ENCODE results near the gene CXCR5. TPM values are rescaled to one million over a fixed set of nuclear protein-coding genes. Genes with fewer than 3 reads are reported as not detected.

CXCR5 gene
- total RNA-seq, 1 donor from 2014 or later, result 0.59 TPM

Other genes with a start within 250 kb of the CXCR5 start
- not detected in 2 replicates for gene TREH, start 204.2 kb upstream of the CXCR5 start, total RNA-seq
- 157 and 159 TPM in 2 replicates for gene DDX6, start 92.7 kb upstream of the CXCR5 start, total RNA-seq
- gene BCL9L, start 42.0 kb downstream of the CXCR5 start, total RNA-seq, result 65.4 and 69.0 TPM in 2 replicates
- gene UPK2, start 72.4 kb downstream of the CXCR5 start, total RNA-seq, result not detected in 2 replicates
- gene FOXR1, start 87.9 kb downstream of the CXCR5 start, total RNA-seq, result not detected in 2 replicates
- 62.5 and 66.6 TPM in 2 replicates for gene CENATAC, start 114.2 kb downstream of the CXCR5 start, total RNA-seq
- gene RPS25, start 134.5 kb downstream of the CXCR5 start, total RNA-seq, result 1,270 and 1,290 TPM in 2 replicates
- 82.3 and 94.9 TPM in 2 replicates for gene TRAPPC4, start 134.9 kb downstream of the CXCR5 start, total RNA-seq
- gene SLC37A4, start 147.0 kb downstream of the CXCR5 start, total RNA-seq, result 16.4 and 19.7 TPM in 2 replicates
- 260 and 261 TPM in 2 replicates for gene HYOU1, start 173.3 kb downstream of the CXCR5 start, total RNA-seq
- gene VPS11, start 183.9 kb downstream of the CXCR5 start, total RNA-seq, result 38.3 and 38.6 TPM in 2 replicates
- gene HMBS, start 201.0 kb downstream of the CXCR5 start, total RNA-seq, result 24.6 and 27.3 TPM in 2 replicates
- 67.6 and 68.0 TPM in 2 replicates for gene DPAGT1, start 218.0 kb downstream of the CXCR5 start, total RNA-seq
- 36.6 and 42.2 TPM in 2 replicates for gene C2CD2L, start 223.5 kb downstream of the CXCR5 start, total RNA-seq
- 48.5 and 48.8 TPM in 2 replicates for gene HINFP, start 237.7 kb downstream of the CXCR5 start, total RNA-seq